ENCODE results near the gene MKNK2.
"Not testable (repeated sequence)": the region's sequence is repeated elsewhere in the genome, so short reads cannot be mapped to it uniquely, and the experiment has no call there.

MKNK2 gene

GRCh38 chr19:2096480-2097202, 45.6 kb upstream of the MKNK2 start, which contains the start of gene IZUMO4:
IZUMO4 (plus strand) TSS chr19:2096915; CDS start chr19:2096946, 31 bp downstream.
- WGBS (ENCODE audit: insufficient coverage), result 0% methylated on average over 59 of the region's 70 CpGs
- H3K36me3 ChIP-seq (ENCODE audit: control insufficient read depth in 4 of 4, insufficient read depth in 4 of 4, low read length in 3 of 4), result peaks cover 2 to 34% (median 22%) of the 10 kb centered on the region in 4 experiments
- POLR2A ChIA-PET, result interaction anchor here (0.6 to 2.3 kb wide), 3 partner anchors 9 to 46 kb away, joined by 3 to 10 read pairs (median 3); no protein-coding TSS in a partner anchor
- DNase-seq, result peak; percentile 95 to 98 (median 98)
- no peaks in the 10 kb centered on the region for H3K9me3 ChIP-seq (ENCODE audit: control extremely low read depth in 1 of 5, control insufficient read depth in 4 of 5, insufficient read depth in 2 of 5, low read depth in 1 of 5, low read length in 4 of 5)
- CTCF ChIA-PET, result interaction anchor here (0.8 to 1.0 kb wide), 3 partner anchors 8 to 41 kb away, joined by 3 read pairs; no protein-coding TSS in a partner anchor
- peak within 1 kb of the TSS; percentile 68 to 92 for H3K27ac ChIP-seq (ENCODE audit: insufficient read depth in 1 of 2, low read depth in 1 of 2, low read length in 2 of 2, poor library complexity in 1 of 2, severe bottlenecking in 2 of 2)
- H3K4me3 ChIP-seq (ENCODE audit: control insufficient read depth in 1 of 7, extremely low read depth in 1 of 7, insufficient read depth in 4 of 7, low read depth in 2 of 7, low read length in 6 of 7), result peak within 1 kb of the TSS; percentile 61 to 85 (median 82)
- H3K4me1 ChIP-seq (ENCODE audit: control extremely low read depth in 1 of 4, control insufficient read depth in 4 of 4, insufficient read depth in 4 of 4, low read length in 3 of 4), result peaks cover 11 to 50% (median 47%) of the 10 kb centered on the region in 4 experiments
- H3K27me3 ChIP-seq (replicated peaks in 2 of 5; ENCODE audit: control insufficient read depth in 4 of 5, insufficient read depth in 5 of 5, low read length in 4 of 5), result no peaks in the 10 kb centered on the region

- Histone ChIP-seq H3K4me1 (ENCODE audit: control extremely low read depth in 1 of 4, control insufficient read depth in 4 of 4, insufficient read depth in 4 of 4, low read length in 3 of 4) (peaks cover 13 to 56% (median 52%) of the 10 kb centered on the region in 4 experiments), H3K27ac (ENCODE audit: insufficient read depth in 1 of 2, low read depth in 1 of 2, low read length in 2 of 2, poor library complexity in 1 of 2, severe bottlenecking in 2 of 2) (peak within 1 kb of the TSS; percentile 68 to 92), H3K27me3 (replicated peaks in 2 of 5; ENCODE audit: control insufficient read depth in 4 of 5, insufficient read depth in 5 of 5, low read length in 4 of 5) (no peaks in the 10 kb centered on the region), H3K36me3 (ENCODE audit: control insufficient read depth in 4 of 4, insufficient read depth in 4 of 4, low read length in 3 of 4) (peaks cover 2 to 28% (median 17%) of the 10 kb centered on the region in 4 experiments), H3K9me3 (ENCODE audit: control extremely low read depth in 1 of 5, control insufficient read depth in 4 of 5, insufficient read depth in 2 of 5, low read depth in 1 of 5, low read length in 4 of 5) (no peaks in the 10 kb centered on the region), H3K4me3 (ENCODE audit: control insufficient read depth in 1 of 7, extremely low read depth in 1 of 7, insufficient read depth in 4 of 7, low read depth in 2 of 7, low read length in 6 of 7) (peak within 1 kb of the TSS; percentile 61 to 85 (median 82))
- DNase-seq, result peak; percentile 92 to 97 (median 95)
- CTCF ChIA-PET, result interaction anchor here (1.3 to 3.5 kb wide), 3 partner anchors 9 to 27 kb away, joined by 7 to 24 read pairs (median 9); no protein-coding TSS in a partner anchor
- POLR2A ChIA-PET, result interaction anchor here (0.6 to 2.3 kb wide), 5 partner anchors 8 to 442 kb away, joined by 3 to 10 read pairs (median 3); no protein-coding TSS in a partner anchor
- 0% methylated on average over 45 of the region's 56 CpGs for WGBS (ENCODE audit: insufficient coverage)
These were observed 45.0 kb upstream of the MKNK2 start, which contains the start of gene MOB3A for GRCh38 chr19:2096034-2096479. MOB3A (minus strand) TSS chr19:2096326; CDS start chr19:2078560, 17,766 bp downstream.

GRCh38 chr19:2091926-2092525, 41.0 kb upstream of the MKNK2 start:
- Histone ChIP-seq H3K4me1 (ENCODE audit: control extremely low read depth in 1 of 4, control insufficient read depth in 4 of 4, insufficient read depth in 4 of 4, low read length in 3 of 4) (peaks cover 20 to 88% (median 84%) of the 10 kb centered on the region in 4 experiments), H3K36me3 (ENCODE audit: control insufficient read depth in 4 of 4, insufficient read depth in 4 of 4, low read length in 3 of 4) (peaks cover 0 to 14% (median 2%) of the 10 kb centered on the region in 4 experiments)
- peak in 2 of 3 donors; percentile 45 for DNase-seq
- H3K27ac ChIP-seq (ENCODE audit: insufficient read depth in 1 of 2, low read depth in 1 of 2, low read length in 2 of 2, poor library complexity in 1 of 2, severe bottlenecking in 2 of 2); H3K9me3 ChIP-seq (ENCODE audit: control extremely low read depth in 1 of 5, control insufficient read depth in 4 of 5, insufficient read depth in 2 of 5, low read depth in 1 of 5, low read length in 4 of 5); H3K4me3 ChIP-seq (ENCODE audit: control insufficient read depth in 1 of 7, extremely low read depth in 1 of 7, insufficient read depth in 4 of 7, low read depth in 2 of 7, low read length in 6 of 7); POLR2A ChIA-PET; H3K27me3 ChIP-seq (replicated peaks in 2 of 5; ENCODE audit: control insufficient read depth in 4 of 5, insufficient read depth in 5 of 5, low read length in 4 of 5): not testable (repeated sequence)
- CTCF ChIA-PET, result interaction anchor here (0.7 to 3.0 kb wide), 9 partner anchors 11 to 69 kb away, joined by 3 to 9 read pairs (median 3); partner anchors contain the start of gene MKNK2
- WGBS (ENCODE audit: insufficient coverage), result 80% methylated on average over 1 of the region's 13 CpGs

- 6% methylated on average over 2 of the region's 2 CpGs for WGBS (ENCODE audit: insufficient coverage)
- Histone ChIP-seq H3K27ac (ENCODE audit: insufficient read depth in 1 of 2, low read depth in 1 of 2, low read length in 2 of 2, poor library complexity in 1 of 2, severe bottlenecking in 2 of 2) (peak overlapping the region in 1 of 2 experiments; percentile 72), H3K27me3 (replicated peaks in 2 of 5; ENCODE audit: control insufficient read depth in 4 of 5, insufficient read depth in 5 of 5, low read length in 4 of 5) (no peaks in the 10 kb centered on the region), H3K9me3 (ENCODE audit: control extremely low read depth in 1 of 5, control insufficient read depth in 4 of 5, insufficient read depth in 2 of 5, low read depth in 1 of 5, low read length in 4 of 5) (no peaks in the 10 kb centered on the region), H3K4me1 (ENCODE audit: control extremely low read depth in 1 of 4, control insufficient read depth in 4 of 4, insufficient read depth in 4 of 4, low read length in 3 of 4) (peaks cover 20 to 99% (median 94%) of the 10 kb centered on the region in 4 experiments), H3K36me3 (ENCODE audit: control insufficient read depth in 4 of 4, insufficient read depth in 4 of 4, low read length in 3 of 4) (peaks cover 0 to 14% (median 2%) of the 10 kb centered on the region in 4 experiments), H3K4me3 (ENCODE audit: control insufficient read depth in 1 of 7, extremely low read depth in 1 of 7, insufficient read depth in 4 of 7, low read depth in 2 of 7, low read length in 6 of 7) (peak overlapping the region in 5 of 7 experiments; percentile 10 to 54 (median 43))
- ChIA-PET CTCF (interaction anchor here (0.8 to 3.0 kb wide), 5 partner anchors 9 to 73 kb away, joined by 3 to 8 read pairs (median 4); no protein-coding TSS in a partner anchor), POLR2A (interaction anchor here (1.7 kb wide), 1 partner anchor 38 kb away, joined by 10 read pairs; the partner anchor contains the start of gene MKNK2)
- no peak for DNase-seq
These were observed 38.6 kb upstream of the MKNK2 start for GRCh38 chr19:2089727-2090053.

- ChIA-PET CTCF (interaction anchor here (0.8 to 3.0 kb wide), 5 partner anchors 8 to 72 kb away, joined by 3 to 8 read pairs (median 4); no protein-coding TSS in a partner anchor), POLR2A (interaction anchor here (1.7 kb wide), 1 partner anchor 37 kb away, joined by 10 read pairs; the partner anchor contains the start of gene MKNK2)
- Histone ChIP-seq H3K9me3 (ENCODE audit: control extremely low read depth in 1 of 5, control insufficient read depth in 4 of 5, insufficient read depth in 2 of 5, low read depth in 1 of 5, low read length in 4 of 5) (no peaks in the 10 kb centered on the region), H3K27ac (ENCODE audit: insufficient read depth in 1 of 2, low read depth in 1 of 2, low read length in 2 of 2, poor library complexity in 1 of 2, severe bottlenecking in 2 of 2) (peak overlapping the region in 1 of 2 experiments; percentile 72), H3K4me3 (ENCODE audit: control insufficient read depth in 1 of 7, extremely low read depth in 1 of 7, insufficient read depth in 4 of 7, low read depth in 2 of 7, low read length in 6 of 7) (peak overlapping the region in 3 of 7 experiments; percentile 10 to 52 (median 43)), H3K36me3 (ENCODE audit: control insufficient read depth in 4 of 4, insufficient read depth in 4 of 4, low read length in 3 of 4) (peaks cover 0 to 14% (median 2%) of the 10 kb centered on the region in 4 experiments), H3K4me1 (ENCODE audit: control extremely low read depth in 1 of 4, control insufficient read depth in 4 of 4, insufficient read depth in 4 of 4, low read length in 3 of 4) (peaks cover 15 to 99% (median 93%) of the 10 kb centered on the region in 4 experiments), H3K27me3 (replicated peaks in 2 of 5; ENCODE audit: control insufficient read depth in 4 of 5, insufficient read depth in 5 of 5, low read length in 4 of 5) (no peaks in the 10 kb centered on the region)
- WGBS (ENCODE audit: insufficient coverage), result 67% methylated on average over 13 of the region's 16 CpGs
- no peak for DNase-seq
These were observed 38.1 kb upstream of the MKNK2 start for GRCh38 chr19:2089001-2089711.

- peak overlapping the region in 1 of 7 experiments; percentile 28 for H3K4me3 ChIP-seq (ENCODE audit: control insufficient read depth in 1 of 7, extremely low read depth in 1 of 7, insufficient read depth in 4 of 7, low read depth in 2 of 7, low read length in 6 of 7)
- H3K9me3 ChIP-seq (ENCODE audit: control extremely low read depth in 1 of 5, control insufficient read depth in 4 of 5, insufficient read depth in 2 of 5, low read depth in 1 of 5, low read length in 4 of 5), result no peaks in the 10 kb centered on the region
- peaks cover 9 to 99% (median 94%) of the 10 kb centered on the region in 4 experiments for H3K4me1 ChIP-seq (ENCODE audit: control extremely low read depth in 1 of 4, control insufficient read depth in 4 of 4, insufficient read depth in 4 of 4, low read length in 3 of 4)
- ChIA-PET POLR2A (interaction anchor here (0.6 to 1.2 kb wide), 6 partner anchors 8 to 146 kb away, joined by 3 to 4 read pairs (median 3); partner anchors contain the start of genes MKNK2 and MOB3A), CTCF (interaction anchor here (0.7 to 2.4 kb wide), 7 partner anchors 8 to 35 kb away, joined by 3 to 11 read pairs (median 4); partner anchors contain the start of gene IZUMO4)
- no peaks in the 10 kb centered on the region for H3K27me3 ChIP-seq (replicated peaks in 2 of 5; ENCODE audit: control insufficient read depth in 4 of 5, insufficient read depth in 5 of 5, low read length in 4 of 5)
- 31% methylated on average over 12 of the region's 14 CpGs for WGBS (ENCODE audit: insufficient coverage)
- peaks cover 0 to 3% (median 0%) of the 10 kb centered on the region in 4 experiments for H3K36me3 ChIP-seq (ENCODE audit: control insufficient read depth in 4 of 4, insufficient read depth in 4 of 4, low read length in 3 of 4)
- DNase-seq, result peak in 2 of 3 donors; percentile 68 to 78
- peak overlapping the region; percentile 38 to 67 for H3K27ac ChIP-seq (ENCODE audit: insufficient read depth in 1 of 2, low read depth in 1 of 2, low read length in 2 of 2, poor library complexity in 1 of 2, severe bottlenecking in 2 of 2)
These were observed 36.6 kb upstream of the MKNK2 start for GRCh38 chr19:2087621-2088100.
